Heart left ventricle (tissue), 16 donors: ENCODE results near the gene TGFBR3. TPM values are rescaled to one million over a fixed set of nuclear protein-coding genes. Genes with fewer than 3 reads are reported as not detected.

Source experiments
- ATAC-seq, 4 donors: fragments of 200-7000 bp; cut with Tn5 transposase; one replicate each; pipeline ENCODE4 v1.9.1; 2020 to 2022; ENCODE audit warnings: moderate library complexity in 4 of 4, mild to moderate bottlenecking in 3 of 4, moderate number of reproducible peaks in 1 of 4
- DNase-seq, 5 donors: peaks; one replicate each; pipeline ENCODE4 v3.0.0-alpha.2; 2020
- H3K27ac ChIP-seq, 12 donors: fragments of 200-600 bp; sonication (generic) in 4 of 12; one replicate each; pipeline versions ENCODE4 v1.5.0 to v1.8.0; 2016 to 2022; ENCODE audit warnings: mild to moderate bottlenecking in 2 of 12
- H3K27me3 ChIP-seq, 9 donors: fragments of 200-600 bp; sonication (generic) in 2 of 9; one replicate each; pipeline versions ENCODE4 v1.5.1 to v1.8.0; 2016 to 2022; ENCODE audit warnings: mild to moderate bottlenecking in 3 of 9
- H3K36me3 ChIP-seq, 9 donors: fragments of 200-600 bp; sonication (generic) in 2 of 9; one replicate each; pipeline versions ENCODE4 v1.5.0 to v1.8.0; 2018 to 2022; ENCODE audit warnings: mild to moderate bottlenecking in 2 of 9
- H3K4me1 ChIP-seq, 12 donors: fragments of 200-600 bp; sonication (generic) in 4 of 12; one replicate each; pipeline versions ENCODE4 v1.5.0 to v1.8.0; 2016 to 2022; ENCODE audit warnings: mild to moderate bottlenecking in 3 of 12
- H3K4me3 ChIP-seq, 12 donors: fragments of 200-600 bp; sonication (generic) in 4 of 12; one replicate each; pipeline versions ENCODE4 v1.5.0 to v1.8.0; 2017 to 2022; ENCODE audit warnings: mild to moderate bottlenecking in 9 of 12, moderate library complexity in 4 of 12
- H3K9me3 ChIP-seq, 12 donors: fragments of 200-600 bp; sonication (generic) in 4 of 12; one replicate each; pipeline versions ENCODE4 v1.5.0 to v1.8.0; 2016 to 2022; ENCODE audit warnings: mild to moderate bottlenecking in 1 of 12
- CTCF ChIP-seq, 12 donors: fragments of 200-600 bp; sonication (generic) in 4 of 12; IDR thresholded peaks; one replicate each; pipeline versions ENCODE4 v1.5.0 to v1.8.0; 2018 to 2022; ENCODE audit warnings: antibody characterized with exemption in 12 of 12, mild to moderate bottlenecking in 5 of 12
- POLR2A ChIP-seq, 2 donors: fragments of 450-650 bp; IDR thresholded peaks; one replicate each; pipeline ENCODE4 v1.6.1; 2017; ENCODE audit warnings: antibody characterized with exemption in 2 of 2, mild to moderate bottlenecking in 2 of 2, moderate library complexity in 2 of 2
- WGBS, 4 donors: extraction: QIAGEN DNeasy Blood & Tissue Kit in 2 of 4; methylation state at CpG; one replicate each; pipeline versions ENCODE4 v1.1.5 to v1.1.7; 2013 to 2018; 5-methylcytosine and 5-hydroxymethylcytosine counted together
- intact Hi-C, 10 donors: fragments of 100-400 bp; cut with DNase I; formaldehyde crosslinking; loops; one replicate each; pipeline versions ENCODE4 v1.11.1 to v1.14.2; 2022
- polyA plus RNA-seq, 2 donors: library from polyadenylated mRNA; stranded (reverse); fragments of 200-250 nt; gene quantifications; one replicate each; pipeline ENCODE4 v1.2.3, GENCODE V29; 2013
- total RNA-seq, 9 donors: library from RNA; depleted of rRNA in 2 of 9; stranded (reverse); fragments of >200 nt in 2 of 9; fragmentation: NEBNext Ultra II Directional in 3 of 9; extraction: Animal tissue kit (Norgen Biotek cat#: 25700) in 3 of 9; gene quantifications; one replicate each; pipeline versions ENCODE4 v1.1.0 to v1.2.4, GENCODE V29; 2016 to 2023
- donor health status: ischemic (EF 13 %, LVEDD 7.1; RV severe dilation, severe dysfunction).
- donor health status: healthy with polysubstance abuse.
- donor health status: DM: no; HTN: yes; CAD: no.
- donor health status: DM: no; HTN: no; CAD: no.
- donor health status: ischemic (EF 25% LVEDD 6.9; RV normal size, moderate dysfunction).
- donor health status: ischemic (EF 25% LVEDD 5.7; RV mildly dilated, moderate dysfunction).
- donor health status: healthy.
- donor health status: DM: yes; HTN: yes; CAD: no.
- donor health status: ischemic (EF 35%, LVEDD 5.7; RV mildly dilated, moderate dysfunction).
- donor health status: nonischemic (EF 11% LVEDD 7.7; RV severe dilation, severe dysfunction).
- donor health status: DM: yes; HTN: yes; CAD: no.
- donor health status: PGD.
- donor health status: ischemic (EF 29% LVEDD 5.4; RV normal size, mild dysfunction).
- donor health status: nonischemic (EF 23%, LVEDD 6.1; RV moderate dilation, normal function).

The TGFBR3 gene
- total and polyA plus RNA-seq, 11 donors: 6.9 to 51.8 (median 22.7) TPM

- TF ChIP-seq CTCF (IDR thresholded peaks at IDR 0.05): no peak
- TF ChIP-seq POLR2A (IDR thresholded peaks at IDR 0.05): no peak
- DNase-seq (no peak), ATAC-seq (no peak)
- Histone ChIP-seq H3K4me3 (no peak overlapping the region), H3K27me3 (no peaks in the 10 kb centered on the region), H3K27ac (no peak overlapping the region), H3K36me3 (no peaks in the 10 kb centered on the region), H3K9me3 (no peaks in the 10 kb centered on the region), H3K4me1 (peaks cover 0 to 7% (median 0%) of the 10 kb centered on the region in 12 donors)
- intact Hi-C loops: loop anchor here (1.0 to 10.0 kb wide), 9 partner anchors 39 to 644 kb away; partner anchors contain the start of gene TGFBR3 (in 1 of the 10)
- 86 to 94% (median 90%) methylated on average over 4 of the region's 4 CpGs for WGBS, 4 donors
These were observed 39.9 kb upstream of the TGFBR3 start for GRCh38 chr1:91925644-91926435.

DNA sequence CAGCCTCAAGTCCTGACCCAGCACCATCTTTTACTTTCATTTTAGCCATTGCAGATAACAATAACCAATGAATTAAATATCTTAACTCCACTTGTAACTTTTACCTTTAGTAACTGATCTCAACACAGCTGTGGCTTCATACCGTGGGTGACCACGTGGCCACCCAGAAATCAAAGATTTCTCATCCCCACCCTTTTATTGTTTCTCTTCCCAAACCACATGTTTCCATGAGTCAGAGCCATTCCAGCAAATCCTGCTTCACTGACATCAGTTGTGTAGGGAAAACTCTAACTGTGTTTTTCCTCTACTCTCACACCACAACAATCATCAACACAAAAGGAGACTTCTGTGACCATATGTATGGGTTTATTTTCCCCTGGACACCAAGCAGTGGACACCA, 38.2 kb upstream of the TGFBR3 start:
- no peak for TF ChIP-seq POLR2A (IDR thresholded peaks at IDR 0.05)
- no peak for TF ChIP-seq CTCF (IDR thresholded peaks at IDR 0.05)
- ATAC-seq (peak in 2 of 4 donors; percentile 33 to 56), DNase-seq (no peak)
- Histone ChIP-seq H3K4me1 (peaks cover 0 to 3% (median 0%) of the 10 kb centered on the region in 12 donors), H3K36me3 (no peaks in the 10 kb centered on the region), H3K4me3 (no peak overlapping the region), H3K27me3 (no peaks in the 10 kb centered on the region), H3K27ac (no peak overlapping the region), H3K9me3 (no peaks in the 10 kb centered on the region)
- intact Hi-C loops: loop anchor here in 1 of 10 donors (10.0 kb wide), 1 partner anchor 309 kb away; no protein-coding TSS in a partner anchor
- 70 to 79% (median 74%) methylated on average over 2 of the region's 2 CpGs for WGBS, 4 donors

DNA sequence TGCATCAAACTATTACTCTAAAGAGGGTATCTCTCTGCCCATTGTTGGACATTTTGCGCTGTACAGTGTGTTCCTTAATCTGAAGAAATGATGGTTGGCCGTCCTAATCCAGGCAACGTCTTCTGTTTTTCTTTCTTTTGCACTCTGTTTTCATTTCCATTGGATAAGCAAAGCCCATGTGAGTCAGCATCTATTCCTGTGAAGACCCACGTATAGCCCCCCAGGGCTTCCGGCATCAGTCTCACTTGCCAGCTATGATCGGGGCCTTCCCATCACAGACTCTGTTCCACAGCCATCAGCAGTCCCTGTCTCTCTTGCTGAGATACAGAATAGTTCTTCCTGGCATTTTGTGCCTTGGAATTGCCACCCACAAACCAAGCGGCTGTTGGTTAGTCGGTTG, 34.0 kb upstream of the TGFBR3 start:
- H3K9me3 ChIP-seq: no peaks in the 10 kb centered on the region
- WGBS, 4 donors: 77 to 86% (median 82%) methylated on average over 8 of the region's 8 CpGs
- no peaks in the 10 kb centered on the region for H3K36me3 ChIP-seq
- no peaks in the 10 kb centered on the region for H3K27me3 ChIP-seq
- H3K4me3 ChIP-seq: no peak overlapping the region
- TF ChIP-seq CTCF (IDR thresholded peaks at IDR 0.05) (no peak), POLR2A (IDR thresholded peaks at IDR 0.05) (no peak)
- H3K27ac ChIP-seq: no peak overlapping the region
- intact Hi-C loops: loop anchor here in 1 of 10 donors (10.0 kb wide), 1 partner anchor 305 kb away; no protein-coding TSS in a partner anchor
- no peak for ATAC-seq
- DNase-seq: no peak
- H3K4me1 ChIP-seq: no peaks in the 10 kb centered on the region

DNA sequence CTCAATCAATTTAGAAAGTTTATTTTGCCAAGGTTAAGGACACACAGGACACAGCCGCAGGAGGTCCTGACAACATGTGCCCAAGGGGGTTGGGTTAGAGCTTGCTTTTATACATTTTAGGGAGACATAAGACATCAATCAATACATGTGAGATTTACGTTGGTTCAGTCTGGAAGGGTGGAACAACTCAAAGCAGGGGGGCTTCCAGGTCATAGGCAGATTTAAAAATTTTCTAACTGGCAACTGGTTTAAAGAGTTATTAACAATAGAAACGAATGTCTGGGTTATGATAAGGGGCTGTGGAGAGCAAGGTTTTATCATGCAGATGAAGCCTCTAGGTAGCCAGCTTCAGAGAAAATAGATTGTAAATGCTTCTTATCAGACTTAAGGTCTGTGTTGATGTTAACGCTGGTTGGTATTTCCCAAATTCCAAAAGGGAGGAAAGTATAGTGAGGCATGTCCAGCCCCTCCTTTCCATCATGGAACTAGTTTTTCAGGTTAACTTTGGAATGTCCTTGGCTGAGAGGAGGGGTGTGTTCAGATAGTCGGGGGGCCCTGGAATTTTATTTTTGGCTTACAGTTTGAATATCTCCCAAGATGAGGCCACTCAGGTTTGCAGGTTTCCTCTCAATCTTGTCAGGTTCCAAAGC, 31.0 kb upstream of the TGFBR3 start:
- Histone ChIP-seq H3K4me3 (no peak overlapping the region), H3K9me3 (no peaks in the 10 kb centered on the region), H3K27me3 (no peaks in the 10 kb centered on the region), H3K36me3 (no peaks in the 10 kb centered on the region), H3K4me1 (peaks cover 0 to 6% (median 0%) of the 10 kb centered on the region in 12 donors), H3K27ac (no peak overlapping the region)
- ATAC-seq (no peak), DNase-seq (no peak)
- TF ChIP-seq POLR2A (IDR thresholded peaks at IDR 0.05) (no peak), CTCF (IDR thresholded peaks at IDR 0.05) (no peak)
- WGBS, 4 donors: 59 to 65% (median 63%) methylated on average over 5 of the region's 5 CpGs
- intact Hi-C loops: no loop called here
